Measurements from ENCODE around the gene FUS.

DNA sequence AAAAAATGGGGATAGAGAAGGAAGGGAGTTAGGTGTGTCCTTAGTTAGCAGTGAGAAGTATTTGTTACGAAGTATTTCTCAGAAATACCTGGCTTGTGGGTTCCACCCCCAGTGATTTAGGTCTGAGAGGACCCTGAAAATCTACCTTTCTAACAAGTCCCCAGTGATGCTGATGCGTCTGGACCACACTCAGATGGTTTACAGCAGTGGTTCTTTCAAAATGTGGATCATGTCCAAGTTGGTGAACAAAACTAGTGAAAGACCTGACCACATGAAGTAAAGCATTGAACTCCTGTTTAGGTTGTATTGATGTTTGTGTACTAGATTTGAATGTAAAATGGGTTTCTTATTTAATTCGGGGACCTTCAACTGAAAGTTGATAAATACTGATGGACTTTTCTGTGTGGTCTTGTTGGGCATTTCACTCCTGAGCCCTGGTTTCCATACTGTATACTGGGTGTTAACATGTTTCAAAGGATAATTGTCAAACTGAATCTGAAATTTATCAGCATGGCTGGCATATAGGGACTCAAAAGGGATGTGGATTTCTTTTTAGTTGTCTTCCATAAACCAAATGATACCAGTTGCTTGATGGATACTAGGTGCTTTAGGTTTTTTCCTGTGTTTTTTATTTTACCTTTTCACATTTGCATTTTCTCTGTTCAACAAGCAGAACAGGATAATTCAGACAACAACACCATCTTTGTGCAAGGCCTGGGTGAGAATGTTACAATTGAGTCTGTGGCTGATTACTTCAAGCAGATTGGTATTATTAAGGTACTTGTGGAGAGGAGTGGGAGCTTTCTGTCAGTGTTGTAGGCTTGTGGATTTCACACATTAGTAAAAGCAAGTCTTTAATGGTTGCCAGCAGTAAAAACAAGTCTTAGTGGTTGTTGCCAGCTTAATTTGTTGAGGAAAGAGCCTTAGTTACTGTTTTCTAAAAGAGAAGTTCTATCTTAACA lies 8.8 kb downstream of the FUS start:
- TF ChIP-seq, protein P1, sequence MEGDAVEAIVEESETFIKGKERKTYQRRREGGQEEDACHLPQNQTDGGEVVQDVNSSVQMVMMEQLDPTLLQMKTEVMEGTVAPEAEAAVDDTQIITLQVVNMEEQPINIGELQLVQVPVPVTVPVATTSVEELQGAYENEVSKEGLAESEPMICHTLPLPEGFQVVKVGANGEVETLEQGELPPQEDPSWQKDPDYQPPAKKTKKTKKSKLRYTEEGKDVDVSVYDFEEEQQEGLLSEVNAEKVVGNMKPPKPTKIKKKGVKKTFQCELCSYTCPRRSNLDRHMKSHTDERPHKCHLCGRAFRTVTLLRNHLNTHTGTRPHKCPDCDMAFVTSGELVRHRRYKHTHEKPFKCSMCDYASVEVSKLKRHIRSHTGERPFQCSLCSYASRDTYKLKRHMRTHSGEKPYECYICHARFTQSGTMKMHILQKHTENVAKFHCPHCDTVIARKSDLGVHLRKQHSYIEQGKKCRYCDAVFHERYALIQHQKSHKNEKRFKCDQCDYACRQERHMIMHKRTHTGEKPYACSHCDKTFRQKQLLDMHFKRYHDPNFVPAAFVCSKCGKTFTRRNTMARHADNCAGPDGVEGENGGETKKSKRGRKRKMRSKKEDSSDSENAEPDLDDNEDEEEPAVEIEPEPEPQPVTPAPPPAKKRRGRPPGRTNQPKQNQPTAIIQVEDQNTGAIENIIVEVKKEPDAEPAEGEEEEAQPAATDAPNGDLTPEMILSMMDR (IDR thresholded peaks at IDR 0.05): no peak
- TF ChIP-seq POLR2A (IDR thresholded peaks at IDR 0.05; ENCODE audit: low read depth): no peak
- TF ChIP-seq POLR2AphosphoS5 (IDR thresholded peaks at IDR 0.05): no peak
